Loucy (cell line): ENCODE data around the gene ANKZF1.

Experiments used
- H2AFZ ChIP-seq: fragments of 200-600 bp; sonication (generic); 2 replicates; pipeline ENCODE4 v1.6.0; 2016; ENCODE audit warnings: antibody characterized with exemption, mild to moderate bottlenecking, low read length, moderate library complexity
- H3F3A ChIP-seq: fragments of 200-600 bp; 2 replicates; pipeline ENCODE4 v1.6.0; 2016; ENCODE audit warnings: antibody characterized with exemption, low read depth, mild to moderate bottlenecking
- H3K27me3 ChIP-seq: fragments of 200-600 bp; sonication (generic); 2 replicates; pipeline ENCODE4 v1.6.1; 2014; ENCODE audit warnings: low read length, mild to moderate bottlenecking; ENCODE audit not compliant: insufficient read depth, poor library complexity, severe bottlenecking
- H3K36me3 ChIP-seq: fragments of 200-600 bp; sonication (generic); 2 replicates; pipeline ENCODE4 v1.6.1; 2016; ENCODE audit warnings: low read length; ENCODE audit not compliant: insufficient read depth
- H3K4me1 ChIP-seq: fragments of 200-600 bp; sonication (generic); 2 replicates; pipeline ENCODE4 v1.5.1; 2014; ENCODE audit warnings: low read length, mild to moderate bottlenecking; ENCODE audit not compliant: insufficient read depth, poor library complexity, severe bottlenecking
- H3K4me2 ChIP-seq: fragments of 200-600 bp; sonication (generic); 2 replicates; pipeline ENCODE4 v1.6.0; 2014; ENCODE audit warnings: antibody characterized with exemption, low read length, low read depth, mild to moderate bottlenecking; ENCODE audit not compliant: poor library complexity, severe bottlenecking
- H3K4me3 ChIP-seq: fragments of 200-600 bp; sonication (generic); 2 replicates; pipeline ENCODE4 v1.5.1; 2014; ENCODE audit warnings: low read length, mild to moderate bottlenecking, mixed read lengths; ENCODE audit not compliant: poor library complexity, severe bottlenecking
- H3K79me2 ChIP-seq: fragments of 200-600 bp; sonication (generic); 2 replicates; pipeline ENCODE4 v1.6.1; 2014; ENCODE audit warnings: low read length; ENCODE audit not compliant: insufficient read depth
- H3K9ac ChIP-seq: fragments of 200-600 bp; sonication (generic); 2 replicates; pipeline ENCODE4 v1.6.0; 2014; ENCODE audit warnings: mild to moderate bottlenecking, low read depth, low read length, moderate library complexity; ENCODE audit not compliant: poor library complexity, severe bottlenecking
- H3K9me2 ChIP-seq: fragments of 200-600 bp; sonication (generic); replicated peaks from 2 replicates; pipeline ENCODE4 v1.6.1; 2016; ENCODE audit warnings: low read depth, low read length, mixed read lengths
- H3K9me3 ChIP-seq: fragments of 200-600 bp; sonication (generic); 2 replicates; pipeline ENCODE4 v1.6.1; 2014; ENCODE audit warnings: mild to moderate bottlenecking, antibody characterized with exemption, low read length, low read depth; ENCODE audit not compliant: insufficient read depth
- H4K20me1 ChIP-seq: fragments of 200-600 bp; sonication (generic); 2 replicates; pipeline ENCODE4 v1.6.0; 2014; ENCODE audit warnings: antibody characterized with exemption, low read length, mild to moderate bottlenecking; ENCODE audit not compliant: insufficient read depth, poor library complexity, severe bottlenecking
- EZH2phosphoT487 ChIP-seq: fragments of 200-600 bp; IDR thresholded peaks from 2 replicates; pipeline ENCODE4 v1.6.1; 2018; ENCODE audit warnings: antibody characterized with exemption, mild to moderate bottlenecking, moderate library complexity, borderline replicate concordance
- TF ChIP-seq, protein P1 (sequence below): fragments of 200-600 bp; sonication (generic); conservative IDR thresholded peaks from 2 replicates; pipeline ENCODE4 v1.5.1; 2014; ENCODE audit warnings: mild to moderate bottlenecking, antibody characterized with exemption, low read length

The ANKZF1 gene

DNA sequence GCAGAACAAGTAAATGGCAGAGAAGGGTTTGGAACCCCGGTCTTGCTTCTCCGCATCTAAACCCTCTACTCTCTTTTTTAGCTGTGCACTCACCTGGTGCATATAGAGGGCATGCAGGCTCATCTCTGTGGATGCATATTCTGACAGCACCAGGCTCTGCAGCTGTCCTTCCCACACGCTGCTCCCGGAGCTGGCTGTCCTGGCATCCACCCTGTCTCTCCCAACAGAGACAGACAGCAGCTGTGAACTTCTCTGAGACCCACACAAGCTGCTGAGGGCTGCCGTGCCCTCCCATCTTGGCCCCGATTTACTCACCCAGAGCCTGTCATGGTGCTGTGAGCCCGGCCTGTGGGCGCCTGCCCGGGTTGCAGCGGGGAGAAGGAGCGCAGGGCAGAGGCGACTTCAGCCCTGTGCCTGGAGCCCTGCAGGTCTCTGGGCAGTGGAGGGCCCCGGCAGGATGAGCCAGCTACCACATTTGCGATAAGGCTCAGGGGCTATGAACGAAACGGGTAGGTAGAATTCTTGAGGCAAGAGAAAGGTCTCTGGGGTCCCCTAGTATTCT lies 7.6 kb upstream of the ANKZF1 start:
- H3K4me1 ChIP-seq = peaks cover 10% of the 10 kb centered on the region
- no peak overlapping the region for H3K4me3 ChIP-seq
- no peaks in the 10 kb centered on the region for H3K9me3 ChIP-seq
- no peaks in the 10 kb centered on the region for H3F3A ChIP-seq
- H3K79me2 ChIP-seq = peaks cover 2% of the 10 kb centered on the region; the same call in 1 of the 2 replicates
- H3K4me2 ChIP-seq = no peak overlapping the region
- H3K36me3 ChIP-seq = peaks cover 57% of the 10 kb centered on the region; the same call in 1 of the 2 replicates
- H4K20me1 ChIP-seq = no peaks in the 10 kb centered on the region
- TF ChIP-seq EZH2phosphoT487 = no peak
- TF ChIP-seq, protein P1, sequence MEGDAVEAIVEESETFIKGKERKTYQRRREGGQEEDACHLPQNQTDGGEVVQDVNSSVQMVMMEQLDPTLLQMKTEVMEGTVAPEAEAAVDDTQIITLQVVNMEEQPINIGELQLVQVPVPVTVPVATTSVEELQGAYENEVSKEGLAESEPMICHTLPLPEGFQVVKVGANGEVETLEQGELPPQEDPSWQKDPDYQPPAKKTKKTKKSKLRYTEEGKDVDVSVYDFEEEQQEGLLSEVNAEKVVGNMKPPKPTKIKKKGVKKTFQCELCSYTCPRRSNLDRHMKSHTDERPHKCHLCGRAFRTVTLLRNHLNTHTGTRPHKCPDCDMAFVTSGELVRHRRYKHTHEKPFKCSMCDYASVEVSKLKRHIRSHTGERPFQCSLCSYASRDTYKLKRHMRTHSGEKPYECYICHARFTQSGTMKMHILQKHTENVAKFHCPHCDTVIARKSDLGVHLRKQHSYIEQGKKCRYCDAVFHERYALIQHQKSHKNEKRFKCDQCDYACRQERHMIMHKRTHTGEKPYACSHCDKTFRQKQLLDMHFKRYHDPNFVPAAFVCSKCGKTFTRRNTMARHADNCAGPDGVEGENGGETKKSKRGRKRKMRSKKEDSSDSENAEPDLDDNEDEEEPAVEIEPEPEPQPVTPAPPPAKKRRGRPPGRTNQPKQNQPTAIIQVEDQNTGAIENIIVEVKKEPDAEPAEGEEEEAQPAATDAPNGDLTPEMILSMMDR = no peak
- no peak overlapping the region for H2AFZ ChIP-seq
- no peak overlapping the region for H3K9ac ChIP-seq
- H3K9me2 ChIP-seq = no peaks in the 10 kb centered on the region
- H3K27me3 ChIP-seq = no peaks in the 10 kb centered on the region

DNA sequence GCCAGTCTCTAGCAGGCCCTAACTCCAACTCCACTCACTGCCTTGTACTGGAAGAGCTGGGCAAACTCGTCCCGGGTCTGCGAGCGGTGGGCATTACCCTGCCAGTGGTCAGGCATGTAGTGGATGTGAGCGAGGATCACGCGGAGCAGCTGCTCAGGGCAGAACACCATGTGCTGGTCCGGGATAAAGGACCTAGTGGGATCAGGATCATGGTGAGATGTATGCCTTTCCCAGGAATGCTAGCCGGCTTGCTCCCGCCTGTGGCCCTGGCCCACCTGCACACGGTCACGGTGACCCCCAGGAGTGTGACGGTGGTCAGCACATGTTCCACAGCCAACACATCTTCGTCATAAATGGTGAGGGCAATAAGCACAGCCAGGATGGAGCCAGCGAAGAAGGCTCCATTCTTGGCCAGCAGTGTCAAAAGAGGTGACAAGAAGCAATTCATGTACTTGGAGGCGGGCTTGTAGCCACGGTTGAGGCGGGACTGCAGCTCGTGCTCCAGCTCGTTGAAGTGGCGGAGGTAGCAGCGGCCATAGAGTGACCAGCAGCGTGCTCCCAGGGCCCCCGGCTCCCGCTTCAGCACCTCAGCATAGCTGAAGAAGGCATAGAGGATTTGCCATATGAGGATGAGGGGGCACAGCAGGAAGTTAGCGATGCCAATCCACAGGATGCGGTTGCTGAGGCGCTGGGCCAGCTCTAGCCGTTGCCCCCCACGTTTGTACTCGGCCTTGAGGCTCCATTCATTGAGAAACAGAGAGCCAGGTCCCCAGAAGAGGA lies 5.6 kb upstream of the ANKZF1 start:
- H3K9me2 ChIP-seq = no peaks in the 10 kb centered on the region
- no peak overlapping the region for H3K4me3 ChIP-seq
- TF ChIP-seq, protein P1 = no peak
- TF ChIP-seq EZH2phosphoT487 = no peak
- H4K20me1 ChIP-seq = peaks cover 13% of the 10 kb centered on the region
- H3K9me3 ChIP-seq = no peaks in the 10 kb centered on the region
- no peak overlapping the region for H3K9ac ChIP-seq
- peaks cover 22% of the 10 kb centered on the region for H3K79me2 ChIP-seq
- H3K36me3 ChIP-seq = peaks cover 57% of the 10 kb centered on the region; the same call in 1 of the 2 replicates
- H3F3A ChIP-seq = no peaks in the 10 kb centered on the region
- H2AFZ ChIP-seq = no peak overlapping the region
- H3K4me2 ChIP-seq = no peak overlapping the region
- peaks cover 10% of the 10 kb centered on the region for H3K4me1 ChIP-seq
- no peaks in the 10 kb centered on the region for H3K27me3 ChIP-seq

DNA sequence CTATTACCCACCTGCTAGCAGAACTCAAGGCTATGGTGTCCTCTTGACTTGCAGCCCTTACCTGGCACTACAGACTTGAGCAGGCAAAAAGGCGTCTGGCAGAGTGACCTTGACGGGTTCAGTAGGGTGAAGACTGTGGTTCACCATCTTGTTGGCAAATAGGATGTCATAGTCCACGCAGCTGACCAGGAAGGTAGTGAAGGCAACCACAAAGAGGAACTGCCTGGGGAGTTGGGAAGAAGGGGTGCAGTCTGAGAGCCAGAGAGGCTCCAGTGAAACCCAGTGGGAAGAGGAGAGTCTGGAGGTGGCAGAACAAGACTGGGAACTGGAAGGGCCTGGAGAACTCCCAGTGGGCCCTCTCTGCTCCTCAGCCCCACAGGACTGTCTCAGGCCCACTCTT lies 4.3 kb upstream of the ANKZF1 start:
- TF ChIP-seq, protein P1 = no peak
- no peak for TF ChIP-seq EZH2phosphoT487
- peaks cover 55% of the 10 kb centered on the region; the same call in 1 of the 2 replicates for H3K36me3 ChIP-seq
- H3K9ac ChIP-seq = no peak overlapping the region

More for the DNA sequence above, 4.3 kb upstream of the ANKZF1 start:
- Histone ChIP-seq H3K79me2 (peaks cover 28% of the 10 kb centered on the region), H4K20me1 (peaks cover 13% of the 10 kb centered on the region), H3K9me2 (no peaks in the 10 kb centered on the region), H3K9me3 (no peaks in the 10 kb centered on the region), H3K4me3 (no peak overlapping the region), H3K27me3 (no peaks in the 10 kb centered on the region), H3F3A (no peaks in the 10 kb centered on the region), H3K4me2 (no peak overlapping the region), H2AFZ (no peak overlapping the region), H3K4me1 (peaks cover 10% of the 10 kb centered on the region)
